HepG2 (cell line): ENCODE data around the gene QSOX2. TPM values are rescaled to one million over a fixed set of nuclear protein-coding genes. Genes with fewer than 3 reads are reported as not detected.

Experiments
- ATAC-seq: fragments of 200-7000 bp; cut with Tn5 transposase; 3 replicates; pipeline ENCODE4 v1.9.1; 2020; ENCODE audit warnings: mild to moderate bottlenecking, moderate library complexity
- BruUV-seq: library from RNA; stranded (reverse); fragments of 400-500 nt; replicated peaks from 2 replicates; lab custom pipeline; 2021; lab: Mats Ljungman, UMichigan
- CTCF ChIA-PET: fragments of 300-600 bp; formaldehyde crosslinking; extraction: SDS; loops from one replicate; lab custom pipeline; 2021; ENCODE audit warnings: low total read pairs, inconsistent platforms, low intra/inter-chr PET ratio; lab: Yijun Ruan, JAX
- POLR2A ChIA-PET: fragments of 350-600 bp; sonication (Branson Sonifier 250); formaldehyde crosslinking; loops from one replicate; lab custom pipeline; 2020; ENCODE audit warnings: antibody characterized with exemption, inconsistent platforms; lab: Yijun Ruan, JAX
- DNase-seq: peaks from one replicate; pipeline ENCODE4 v3.0.0-alpha.2; 2015; ENCODE audit warnings: low spot score
- FAIRE-seq: peaks from 3 replicates; lab custom pipeline; 2011; peaks lifted over from hg19 to GRCh38; lab: Jason Lieb, UNC
- H2AFZ ChIP-seq: one replicate; pipeline ENCODE4 v1.6.1; 2011; ENCODE audit warnings: low read length, inconsistent platforms
- H3K27ac ChIP-seq: fragments of 300-600 bp; 3 replicates; pipeline ENCODE4 v1.8.0; 2011; ENCODE audit warnings: mixed run types, mild to moderate bottlenecking, mixed read lengths, low read length, inconsistent platforms; ENCODE audit not compliant: insufficient read depth; ENCODE audit errors: extremely low read length
- H3K27me3 ChIP-seq, 2 experiments: fragments of 200-600 bp in 1 of 2; 2 replicates in 1 of 2; 3 replicates in 1 of 2; pipeline versions ENCODE4 v1.6.0 to v1.8.0; 2011; ENCODE audit warnings: low read length in 2 of 2, mild to moderate bottlenecking in 2 of 2, moderate library complexity in 2 of 2, inconsistent platforms in 1 of 2; ENCODE audit not compliant: insufficient read depth in 2 of 2, control insufficient read depth in 1 of 2
- H3K36me3 ChIP-seq, 2 experiments: fragments of 200-600 bp in 1 of 2; replicated peaks in 1 of 2; 2 replicates in 1 of 2; 3 replicates in 1 of 2; pipeline versions ENCODE4 v1.5.1 to v1.8.0; 2011; ENCODE audit warnings: low read length in 2 of 2, inconsistent platforms in 1 of 2; ENCODE audit not compliant: insufficient read depth in 2 of 2, control insufficient read depth in 1 of 2
- H3K4me1 ChIP-seq: 2 replicates; pipeline ENCODE4 v1.5.1; 2012; ENCODE audit warnings: low read length, inconsistent platforms; ENCODE audit not compliant: insufficient read depth
- H3K4me2 ChIP-seq: 2 replicates; pipeline ENCODE4 v1.6.0; 2011; ENCODE audit warnings: low read depth, low read length, inconsistent platforms
- H3K4me3 ChIP-seq, 3 experiments: fragments of 200-600 bp in 1 of 3; sonication (generic), shearing (Covaris generic) in 1 of 3; replicated peaks in 1 of 3; 2 replicates each; pipeline ENCODE4 v1.5.1; 2011 to 2016; ENCODE audit warnings: low read length in 3 of 3, inconsistent platforms in 2 of 3, low read depth in 2 of 3, mild to moderate bottlenecking in 2 of 3, control low read depth in 1 of 3, mixed read lengths in 1 of 3; ENCODE audit not compliant: insufficient read depth in 1 of 3
- H3K79me2 ChIP-seq: one replicate; pipeline ENCODE4 v1.6.1; 2011; ENCODE audit warnings: low read length, inconsistent platforms; ENCODE audit not compliant: insufficient read depth
- H3K9ac ChIP-seq: 2 replicates; pipeline ENCODE4 v1.6.0; 2011; ENCODE audit warnings: mild to moderate bottlenecking, low read depth, low read length, inconsistent platforms; ENCODE audit not compliant: insufficient read depth
- H3K9me3 ChIP-seq: 2 replicates; pipeline ENCODE4 v1.5.1; 2012; ENCODE audit warnings: mild to moderate bottlenecking, low read length
- H4K20me1 ChIP-seq: 2 replicates; pipeline ENCODE4 v1.6.0; 2011; ENCODE audit warnings: inconsistent platforms, mild to moderate bottlenecking, low read length, moderate library complexity; ENCODE audit not compliant: insufficient read depth
- BATF2 ChIP-seq: sonication (generic); formaldehyde crosslinking; IDR thresholded peaks from 2 replicates; pipeline ENCODE4 v1.8.0; 2022; ENCODE audit warnings: mild to moderate bottlenecking, missing genetic modification reagents, moderate library complexity
- CHD4 ChIP-seq: fragments of 200-600 bp; sonication (generic); IDR thresholded peaks from 2 replicates; pipeline ENCODE4 v1.7.0; 2017; ENCODE audit warnings: mild to moderate bottlenecking, low read length, borderline replicate concordance
- FOXA3 ChIP-seq: IDR thresholded peaks from 2 replicates; pipeline ENCODE4 v1.6.1; 2016; ENCODE audit warnings: missing genetic modification reagents, missing compliant biosample characterization
- GMEB1 ChIP-seq: sonication (generic); formaldehyde crosslinking; IDR thresholded peaks from 2 replicates; pipeline ENCODE4 v1.5.1; 2020; ENCODE audit warnings: missing genetic modification reagents, mild to moderate bottlenecking, borderline replicate concordance
- JARID2 ChIP-seq: sonication (generic); formaldehyde crosslinking; IDR thresholded peaks from 2 replicates; pipeline ENCODE4 v1.8.1; 2023; ENCODE audit warnings: missing genetic modification reagents, inconsistent platforms; ENCODE audit not compliant: insufficient replicate concordance
- MAFK ChIP-seq, 2 experiments: IDR thresholded peaks in 1 of 2; conservative IDR thresholded peaks in 1 of 2; 2 replicates each; pipeline ENCODE4 v1.6.1; 2011; ENCODE audit warnings: improper control_type of control experiment in 2 of 2, low read length in 2 of 2
- MXD1 ChIP-seq: sonication (generic); formaldehyde crosslinking; IDR thresholded peaks from 2 replicates; pipeline ENCODE4 v1.4.0; 2020; ENCODE audit warnings: mild to moderate bottlenecking, missing genetic modification reagents
- PBX2 ChIP-seq: IDR thresholded peaks from 2 replicates; pipeline ENCODE4 v1.6.1; 2016; ENCODE audit warnings: control low read depth
- REL ChIP-seq: sonication (generic); formaldehyde crosslinking; conservative IDR thresholded peaks from 2 replicates; pipeline ENCODE4 v1.8.0; 2022; ENCODE audit warnings: mild to moderate bottlenecking, missing genetic modification reagents, moderate library complexity
- SIX4 ChIP-seq: sonication (generic); formaldehyde crosslinking; IDR thresholded peaks from 2 replicates; pipeline ENCODE4 v1.4.0; 2020; ENCODE audit warnings: missing genetic modification reagents
- SNRNP70 ChIP-seq: fragments of 200-400 bp; formaldehyde crosslinking; IDR thresholded peaks from 2 replicates; pipeline ENCODE4 v1.6.1; 2017; ENCODE audit warnings: mild to moderate bottlenecking, low read depth, low read length, moderate library complexity
- ZBTB1 ChIP-seq: sonication (generic); formaldehyde crosslinking; IDR thresholded peaks from 2 replicates; pipeline ENCODE4 v1.4.0; 2020; ENCODE audit warnings: missing genetic modification reagents, borderline replicate concordance
- ZFX ChIP-seq: sonication (generic); formaldehyde crosslinking; IDR thresholded peaks from 2 replicates; pipeline ENCODE4 v1.4.0; 2020; ENCODE audit warnings: mild to moderate bottlenecking, low read depth, missing genetic modification reagents, moderate library complexity
- ZNF280D ChIP-seq: sonication (generic); formaldehyde crosslinking; IDR thresholded peaks from 2 replicates; pipeline ENCODE4 v1.5.1; 2020; ENCODE audit warnings: mild to moderate bottlenecking, missing genetic modification reagents
- ZNF503 ChIP-seq: sonication (generic); formaldehyde crosslinking; IDR thresholded peaks from 2 replicates; pipeline ENCODE4 v1.4.0; 2020; ENCODE audit warnings: missing genetic modification reagents
- ZSCAN20 ChIP-seq: sonication (generic); formaldehyde crosslinking; IDR thresholded peaks from 2 replicates; pipeline ENCODE4 v1.4.0; 2020; ENCODE audit warnings: missing genetic modification reagents, mild to moderate bottlenecking, borderline replicate concordance
- WGBS: methylation state at CpG from one replicate; pipeline ENCODE4 v1.1.6; 2017; ENCODE audit warnings: low lambda C conversion rate; 5-methylcytosine and 5-hydroxymethylcytosine counted together
- in situ Hi-C: cut with HindIII; loops from 2 replicates; pipeline ENCODE4 v1.10.0; 2017; ENCODE audit warnings: low pct_unique_long_range_greater_than_20kb; ENCODE audit not compliant: extremely low pct_ligation_motif_present
- intact Hi-C: fragments of 100-400 bp; cut with micrococcal nuclease; formaldehyde crosslinking; loops from one replicate; pipeline ENCODE4 v1.10.0; 2022; ENCODE audit not compliant: unreplicated experiment
- polyA plus RNA-seq, 8 experiments: library from polyadenylated mRNA; depleted of rRNA in 3 of 8; stranded (reverse) in 7 of 8; unstranded in 1 of 8; fragments of >200 nt; fragmentation: Illumina TruSeq in 4 of 8; extraction: Trizol in 4 of 8; gene quantifications; 2 replicates each; pipeline versions ENCODE4 v1.2.1 to v1.2.3, GENCODE V29; 2011 to 2016; ENCODE audit warnings: low read depth in 4 of 8, missing spikeins in 1 of 8, mixed read lengths in 1 of 8; ENCODE audit not compliant: insufficient read depth in 1 of 8
- total RNA-seq, 5 experiments: library from RNA; depleted of rRNA; stranded (reverse); fragments of >200 nt; fragmentation: Illumina TruSeq; extraction: Trizol; gene quantifications; 2 replicates each; pipeline ENCODE4 v1.2.3, GENCODE V29; 2016; ENCODE audit warnings: low read depth in 1 of 5

The QSOX2 gene
- total and polyA plus RNA-seq, 2 of the 13 experiments (the other 11 are each of a cell fraction or from before 2014, with no cell fraction given): 27.1 to 42.1 TPM

- no peak for ATAC-seq
- H3K79me2 ChIP-seq: peaks cover 61% of the 10 kb centered on the region
- H3K36me3 ChIP-seq: peaks cover 22 to 58% of the 10 kb centered on the region in 2 experiments; a peak in 4 of 5 replicates
- DNase-seq: no peak
- H3K4me1 ChIP-seq: peaks cover 12% of the 10 kb centered on the region
- no peak overlapping the region for H3K9ac ChIP-seq
- H3K4me2 ChIP-seq: no peak overlapping the region
- intact Hi-C loops (no loop called here), in situ Hi-C loops (no loop called here)
- WGBS: 96% methylated on average over 17 of the region's 17 CpGs
- H2AFZ ChIP-seq: no peak overlapping the region
- H3K4me3 ChIP-seq: no peak overlapping the region
- ChIA-PET POLR2A (no interaction called here), CTCF (no interaction called here)
- no TSS peak for BruUV-seq
- H4K20me1 ChIP-seq: peaks cover 66% of the 10 kb centered on the region
- no peaks in the 10 kb centered on the region for H3K27me3 ChIP-seq
- no peaks in the 10 kb centered on the region for H3K9me3 ChIP-seq
- no peak overlapping the region for H3K27ac ChIP-seq
- FAIRE-seq: no peak
- TF ChIP-seq ZNF503 (CRISPR knock-in tag) (no peak), MXD1 (no peak), JARID2 (CRISPR knock-in tag) (no peak), FOXA3 (CRISPR knock-in tag) (no peak), GMEB1 (no peak), SNRNP70 (no peak), CHD4 (no peak), ZSCAN20 (CRISPR knock-in tag) (no peak), SIX4 (CRISPR knock-in tag) (no peak), PBX2 (CRISPR knock-in tag) (no peak), REL (CRISPR knock-in tag) (no peak), ZNF280D (CRISPR knock-in tag) (no peak), ZFX (CRISPR knock-in tag) (no peak), ZBTB1 (CRISPR knock-in tag) (no peak), BATF2 (CRISPR knock-in tag) (no peak), MAFK (conservative IDR thresholded peaks at IDR 0.05 in 1 of 2, IDR thresholded peaks at IDR 0.05 in 1 of 2; ENCODE audit: low read length in 2 of 2) (no peak)
Observed at GRCh38 chr9:136235171-136235570, 10.4 kb downstream of the QSOX2 start.
